SK-N-SH (cell line): ENCODE data around the gene NRG3. TPM values are rescaled to one million over a fixed set of nuclear protein-coding genes. Genes with fewer than 3 reads are reported as not detected.

Experiments used
- CTCF ChIA-PET: fragments of 300-600, 350-600 bp; formaldehyde crosslinking; extraction: SDS; loops from one replicate; lab custom pipeline; 2021; lab: Yijun Ruan, JAX
- POLR2A ChIA-PET: fragments of 350-600 bp; sonication (Branson Sonifier 250); formaldehyde crosslinking; extraction: SDS; loops from one replicate; lab custom pipeline; 2020; ENCODE audit warnings: antibody characterized with exemption, inconsistent platforms; lab: Yijun Ruan, JAX
- DNase-seq: peaks from one replicate; pipeline ENCODE4 v3.0.0; 2012
- H2AFZ ChIP-seq: fragments of 200-600 bp; sonication (generic); 2 replicates; pipeline ENCODE4 v1.8.1; 2016; ENCODE audit warnings: antibody characterized with exemption, mild to moderate bottlenecking, low read depth
- H3F3A ChIP-seq: fragments of 200-600 bp; sonication (generic); replicated peaks from 2 replicates; pipeline ENCODE3; 2016; ENCODE audit warnings: antibody characterized with exemption, mild to moderate bottlenecking; ENCODE audit not compliant: insufficient read depth
- H3K27ac ChIP-seq, 2 experiments: fragments of 200-500 bp in 1 of 2; fragments of 200-600 bp in 1 of 2; sonication (Bioruptor generic) in 1 of 2; sonication (generic), shearing (Covaris generic) in 1 of 2; 2 replicates each; pipeline versions ENCODE4 v1.5.1 to v1.6.1; 2014 to 2016; ENCODE audit warnings: low read depth in 2 of 2, inconsistent platforms in 1 of 2, low read length in 1 of 2, mild to moderate bottlenecking in 1 of 2, mixed read lengths in 1 of 2
- H3K27me3 ChIP-seq: fragments of 200-600 bp; sonication (generic), shearing (Covaris generic); 2 replicates; pipeline ENCODE4 v1.6.1; 2016; ENCODE audit warnings: mixed run types; ENCODE audit not compliant: insufficient read depth
- H3K36me3 ChIP-seq, 2 experiments: fragments of 200-500 bp in 1 of 2; fragments of 200-600 bp in 1 of 2; sonication (Bioruptor generic) in 1 of 2; sonication (generic) in 1 of 2; replicated peaks in 1 of 2; 2 replicates each; pipeline versions ENCODE3 to v1.5.1; 2014 to 2016; ENCODE audit warnings: low read length in 1 of 2, mild to moderate bottlenecking in 1 of 2; ENCODE audit not compliant: insufficient read depth in 2 of 2, control insufficient read depth in 1 of 2
- H3K4me1 ChIP-seq, 2 experiments: fragments of 200-500 bp in 1 of 2; fragments of 200-600 bp in 1 of 2; sonication (Bioruptor generic) in 1 of 2; sonication (generic), shearing (Covaris generic) in 1 of 2; 2 replicates each; pipeline versions ENCODE4 v1.5.1 to v1.6.1; 2014 to 2016; ENCODE audit warnings: low read depth in 1 of 2, low read length in 1 of 2, mixed run types in 1 of 2; ENCODE audit not compliant: insufficient read depth in 2 of 2, control insufficient read depth in 1 of 2
- H3K4me2 ChIP-seq: fragments of 200-600 bp; sonication (generic), shearing (Covaris generic); 2 replicates; pipeline ENCODE4 v1.6.1; 2017; ENCODE audit warnings: mixed run types
- H3K4me3 ChIP-seq, 2 experiments: fragments of 200-500 bp in 1 of 2; fragments of 200-600 bp in 1 of 2; sonication (Bioruptor generic) in 1 of 2; sonication (generic), shearing (Covaris generic) in 1 of 2; 2 replicates each; pipeline versions ENCODE4 v1.5.1 to v1.8.1; 2014 to 2016; ENCODE audit warnings: low read depth in 2 of 2, inconsistent platforms in 1 of 2, low read length in 1 of 2, mild to moderate bottlenecking in 1 of 2, mixed read lengths in 1 of 2, moderate library complexity in 1 of 2
- H3K79me2 ChIP-seq: fragments of 200-600 bp; sonication (generic); 2 replicates; pipeline ENCODE4 v1.8.1; 2017; ENCODE audit warnings: mild to moderate bottlenecking; ENCODE audit not compliant: insufficient read depth
- H3K9ac ChIP-seq: fragments of 200-600 bp; sonication (generic); 2 replicates; pipeline ENCODE4 v1.6.1; 2017; ENCODE audit warnings: mixed run types
- H3K9me2 ChIP-seq: fragments of 200-600 bp; sonication (generic); 2 replicates; pipeline ENCODE4 v1.6.1; 2017; ENCODE audit warnings: mixed run types
- H3K9me3 ChIP-seq: fragments of 200-600 bp; sonication (generic); 2 replicates; pipeline ENCODE4 v1.6.1; 2017; ENCODE audit warnings: mixed run types, mild to moderate bottlenecking, moderate library complexity
- H4K20me1 ChIP-seq: fragments of 200-600 bp; sonication (generic); 2 replicates; pipeline ENCODE4 v1.6.1; 2017; ENCODE audit warnings: mild to moderate bottlenecking, mixed run types; ENCODE audit not compliant: insufficient read depth
- EP300 ChIP-seq, 2 experiments: IDR thresholded peaks; 2 replicates each; pipeline versions ENCODE4 v1.4.0 to v1.6.1; 2012; ENCODE audit warnings: borderline replicate concordance in 1 of 2, low read depth in 1 of 2, low read length in 1 of 2
- EZH2phosphoT487 ChIP-seq: fragments of 200-600 bp; sonication (generic); IDR thresholded peaks from 2 replicates; pipeline ENCODE4 v1.6.1; 2017; ENCODE audit warnings: low read depth, mixed run types, mild to moderate bottlenecking, antibody characterized with exemption, moderate library complexity, borderline replicate concordance
- FOSL2 ChIP-seq: IDR thresholded peaks from 2 replicates; pipeline ENCODE4 v1.4.0; 2012; ENCODE audit warnings: low read depth, mild to moderate bottlenecking, moderate library complexity, borderline replicate concordance
- GATA2 ChIP-seq: sonication (generic); formaldehyde crosslinking; IDR thresholded peaks from 2 replicates; pipeline ENCODE4 v1.5.0; 2020; ENCODE audit warnings: mild to moderate bottlenecking, missing genetic modification reagents
- IRF3 ChIP-seq: fragments of 150-350 bp; IDR thresholded peaks from 2 replicates; pipeline ENCODE4 v1.6.1; 2016; ENCODE audit warnings: mild to moderate bottlenecking, low read depth, low read length
- JUND ChIP-seq: IDR thresholded peaks from 2 replicates; pipeline ENCODE4 v1.4.0; 2012
- MAX ChIP-seq: IDR thresholded peaks from 2 replicates; pipeline ENCODE4 v1.4.0; 2012; ENCODE audit warnings: low read depth
- MXI1 ChIP-seq: IDR thresholded peaks from 2 replicates; pipeline ENCODE4 v1.6.1; 2012; ENCODE audit warnings: mild to moderate bottlenecking, low read depth, low read length, improper control_type of control experiment
- NRF1 ChIP-seq: IDR thresholded peaks from 2 replicates; pipeline ENCODE4 v1.6.1; 2012; ENCODE audit warnings: low read depth, mild to moderate bottlenecking, low read length
- PBX3 ChIP-seq: IDR thresholded peaks from 2 replicates; pipeline ENCODE4; 2012
- POLR2AphosphoS5 ChIP-seq: IDR thresholded peaks from 2 replicates; pipeline ENCODE4 v1.6.1; 2012; ENCODE audit warnings: low read depth, low read length
- RCOR1 ChIP-seq: fragments of 150-350 bp; IDR thresholded peaks from 2 replicates; pipeline ENCODE4 v1.6.1; 2017; ENCODE audit warnings: antibody characterized with exemption, low read length
- REST ChIP-seq: IDR thresholded peaks from 2 replicates; pipeline ENCODE4 v1.6.1; 2012; ENCODE audit warnings: mild to moderate bottlenecking, low read depth, low read length, moderate library complexity
- RXRA ChIP-seq: IDR thresholded peaks from 2 replicates; pipeline ENCODE4 v1.4.0; 2012; ENCODE audit warnings: low read depth, mild to moderate bottlenecking, borderline replicate concordance
- TCF12 ChIP-seq: IDR thresholded peaks from 2 replicates; pipeline ENCODE4 v1.4.0; 2012
- TEAD4 ChIP-seq: IDR thresholded peaks from 2 replicates; pipeline ENCODE4 v1.4.0; 2012; ENCODE audit warnings: mild to moderate bottlenecking, borderline replicate concordance; ENCODE audit not compliant: insufficient read depth
- USF1 ChIP-seq: IDR thresholded peaks from 2 replicates; pipeline ENCODE4 v1.4.0; 2012; ENCODE audit warnings: low read depth, borderline replicate concordance
- YY1 ChIP-seq: IDR thresholded peaks from 2 replicates; pipeline ENCODE4 v1.4.0; 2012; ENCODE audit warnings: low read depth, mild to moderate bottlenecking
- WGBS: methylation state at CpG from one replicate; pipeline ENCODE4 v1.1.6; 2017; ENCODE audit warnings: low lambda C conversion rate; 5-methylcytosine and 5-hydroxymethylcytosine counted together
- polyA plus RNA-seq, 3 experiments: library from polyadenylated mRNA; depleted of rRNA; stranded (reverse); fragments of >200 nt; gene quantifications; 2 replicates each; pipeline ENCODE4 v1.2.3, GENCODE V29; 2012

The NRG3 gene
- polyA plus RNA-seq, 1 of the 3 experiments (the other 2 are of a cell fraction), result 0.03 TPM

GRCh38 chr10:82691211-82691610 is 816.2 kb downstream of the NRG3 start:
- POLR2A ChIA-PET, result no interaction called here
- Histone ChIP-seq H3K9me2 (no peaks in the 10 kb centered on the region), H4K20me1 (no peaks in the 10 kb centered on the region), H2AFZ (no peak overlapping the region), H3K36me3 (no peaks in the 10 kb centered on the region), H3F3A (no peaks in the 10 kb centered on the region), H3K27ac (peak overlapping the region in 1 of 2 experiments; percentile 51; a peak in 2 of 4 replicates), H3K9ac (no peak overlapping the region), H3K4me3 (no peak overlapping the region), H3K79me2 (no peaks in the 10 kb centered on the region), H3K9me3 (no peaks in the 10 kb centered on the region), H3K4me2 (no peak overlapping the region), H3K4me1 (peaks cover 0 to 7% of the 10 kb centered on the region in 2 experiments; a peak in 1 of 4 replicates), H3K27me3 (no peaks in the 10 kb centered on the region)
- CTCF ChIA-PET, result interaction anchor here (0.8 kb wide), 1 partner anchor 10 kb away, joined by 3 read pairs; no protein-coding TSS in a partner anchor
- 55% methylated on average over 2 of the region's 2 CpGs for whole genome bisulfite sequencing
- no peak for DNase-seq
- TF ChIP-seq IRF3, result no peak
- TF ChIP-seq YY1, result no peak
- no peak for TF ChIP-seq FOSL2
- peak in 1 of 2 experiments; percentile 68; a peak in 1 of 4 replicates for TF ChIP-seq EP300 (IDR thresholded peaks at IDR 0.05; ENCODE audit: borderline replicate concordance in 1 of 2, low read depth in 1 of 2, low read length in 1 of 2)
- no peak for TF ChIP-seq MXI1
- no peak for TF ChIP-seq NRF1
- TF ChIP-seq POLR2AphosphoS5, result no peak
- TF ChIP-seq RXRA, result no peak
- TF ChIP-seq TEAD4, result no peak
- no peak for TF ChIP-seq PBX3
- TF ChIP-seq REST, result no peak
- no peak for TF ChIP-seq MAX
- no peak for TF ChIP-seq EZH2phosphoT487
- TF ChIP-seq USF1, result no peak
- TF ChIP-seq RCOR1, result no peak
- no peak for TF ChIP-seq JUND
- TF ChIP-seq TCF12, result 0 out of 2 replicates have a peak, but pooled peaks have one; percentile 41
- TF ChIP-seq GATA2 (CRISPR knock-in tag), result 0 out of 2 replicates have a peak, but pooled peaks have one; percentile 10
